ENCODE data around the gene PTPN9.
"Not testable (repeated sequence)": the region's sequence is repeated elsewhere in the genome, so short reads cannot be mapped to it uniquely, and the experiment has no call there.

PTPN9 gene

DNA sequence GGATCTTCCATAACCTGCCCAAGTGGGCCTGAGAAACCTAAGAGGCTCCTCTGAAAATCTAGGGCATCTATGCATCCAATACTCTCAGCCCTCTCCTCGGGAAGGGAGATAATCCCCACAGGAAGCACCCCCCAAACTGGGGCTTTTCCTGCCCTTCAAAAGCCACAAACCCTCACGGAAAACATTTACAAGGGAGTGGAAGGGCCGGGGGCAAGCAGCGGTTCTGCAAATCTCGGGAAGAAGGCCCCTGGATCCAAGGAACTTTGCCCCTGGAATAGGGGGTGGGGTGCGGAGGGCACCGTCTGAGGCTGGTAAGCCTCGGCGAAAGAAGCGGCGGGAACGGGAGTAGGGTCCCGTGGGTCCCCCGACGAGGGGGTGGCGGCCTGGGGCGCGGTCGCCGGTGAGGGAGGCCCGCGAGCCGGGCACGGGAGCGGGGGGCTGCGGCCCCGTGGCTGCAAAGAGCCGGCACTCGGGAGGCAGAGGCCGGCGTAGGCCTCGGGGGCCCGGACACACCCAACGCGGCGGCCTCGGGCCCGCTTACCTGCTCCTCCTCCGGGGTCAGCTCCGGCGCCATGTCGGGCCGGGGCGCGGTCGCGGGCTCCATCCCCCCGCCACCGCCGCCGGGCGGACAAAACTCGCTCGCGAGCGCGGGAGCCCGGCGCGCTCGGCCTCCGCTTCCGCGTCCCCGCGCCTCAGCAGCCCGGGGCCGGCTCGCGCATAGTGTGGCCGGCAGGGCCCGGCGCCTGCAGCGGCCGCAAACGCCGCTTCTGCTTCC is 755 bp downstream of the PTPN9 start:
- no peak for TF ChIP-seq POLR2A (IDR thresholded peaks at IDR 0.05; ENCODE audit: low read depth, low read length)
- peak; percentile 20; the same call in 1 of the 2 replicates for TF ChIP-seq POLR2AphosphoS5 (IDR thresholded peaks at IDR 0.05; ENCODE audit: low read depth, low read length)
- TF ChIP-seq TAF1 (IDR thresholded peaks at IDR 0.05; ENCODE audit: borderline replicate concordance, low read depth, low read length): no peak
- peak; percentile 41 for DNase-seq (ENCODE audit: insufficient read length)
- FAIRE-seq: no peak

- DNase-seq (ENCODE audit: insufficient read length) (no peak), FAIRE-seq (no peak)
- no peak for TF ChIP-seq TAF1 (IDR thresholded peaks at IDR 0.05; ENCODE audit: borderline replicate concordance, low read depth, low read length)
- TF ChIP-seq POLR2AphosphoS5 (IDR thresholded peaks at IDR 0.05; ENCODE audit: low read depth, low read length): no peak
- TF ChIP-seq POLR2A (IDR thresholded peaks at IDR 0.05; ENCODE audit: low read depth, low read length): no peak
These were observed 1.5 kb downstream of the PTPN9 start for GRCh38 chr15:75577401-75578172.

- FAIRE-seq (no peak), DNase-seq (ENCODE audit: insufficient read length) (no peak)
- TF ChIP-seq POLR2A (IDR thresholded peaks at IDR 0.05; ENCODE audit: low read depth, low read length) (no peak), POLR2AphosphoS5 (IDR thresholded peaks at IDR 0.05; ENCODE audit: low read depth, low read length) (no peak), TAF1 (IDR thresholded peaks at IDR 0.05; ENCODE audit: borderline replicate concordance, low read depth, low read length) (no peak)
These were observed 5.3 kb downstream of the PTPN9 start for GRCh38 chr15:75573648-75574384.

GRCh38 chr15:75570126-75570845 is 8.8 kb downstream of the PTPN9 start:
- no peak for FAIRE-seq
- DNase-seq (ENCODE audit: insufficient read length): no peak
- no peak for TF ChIP-seq POLR2A (IDR thresholded peaks at IDR 0.05; ENCODE audit: low read depth, low read length)
- no peak for TF ChIP-seq POLR2AphosphoS5 (IDR thresholded peaks at IDR 0.05; ENCODE audit: low read depth, low read length)
- TF ChIP-seq TAF1 (IDR thresholded peaks at IDR 0.05; ENCODE audit: borderline replicate concordance, low read depth, low read length): no peak

DNA sequence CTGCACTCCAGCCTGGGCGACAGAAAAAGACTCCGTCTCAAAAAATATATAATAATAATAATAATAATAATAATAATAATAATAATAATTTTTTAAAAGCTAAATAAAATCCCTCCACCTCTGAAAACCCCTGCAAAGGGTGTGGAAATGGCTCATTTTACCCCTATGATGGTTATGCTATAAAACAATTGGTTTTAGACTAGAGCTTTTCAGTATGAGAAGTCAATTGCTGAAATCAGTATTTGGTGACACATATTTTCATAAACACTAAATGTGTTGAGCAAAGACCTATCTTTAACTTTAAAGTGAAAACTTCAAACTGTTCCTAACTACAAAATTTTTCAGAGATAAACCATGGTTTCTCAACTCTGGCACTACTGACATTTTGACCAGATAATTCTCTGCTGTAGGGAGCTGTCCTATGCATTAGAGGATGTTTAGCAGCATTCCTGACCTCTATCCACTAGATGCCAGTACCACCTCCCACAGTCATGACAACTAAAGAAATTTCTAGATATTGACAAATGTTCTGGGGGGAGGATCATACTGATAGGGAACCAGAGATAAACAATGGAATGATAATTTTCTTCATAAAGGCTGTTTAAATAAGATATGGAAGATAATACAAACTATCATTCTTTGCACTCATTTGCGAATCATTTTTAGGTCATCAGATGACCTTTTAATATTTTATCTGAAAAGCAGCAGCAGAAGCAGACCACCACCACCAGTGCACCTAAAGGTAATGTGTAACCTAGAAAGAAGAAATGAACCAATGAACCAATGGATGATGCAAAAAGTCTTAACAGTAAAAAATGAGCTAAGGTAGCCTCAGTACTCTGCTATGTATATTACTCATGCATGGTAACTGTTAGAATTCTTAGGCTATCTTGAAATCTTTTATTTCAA is 13.8 kb downstream of the PTPN9 start:
- TF ChIP-seq POLR2A (IDR thresholded peaks at IDR 0.05; ENCODE audit: low read depth, low read length): no peak
- DNase-seq (ENCODE audit: insufficient read length) (no peak), FAIRE-seq (no peak)

- FAIRE-seq: no peak
- DNase-seq (ENCODE audit: insufficient read length): no peak
- TF ChIP-seq POLR2AphosphoS5 (IDR thresholded peaks at IDR 0.05; ENCODE audit: low read depth, low read length) (no peak), TAF1 (IDR thresholded peaks at IDR 0.05; ENCODE audit: borderline replicate concordance, low read depth, low read length) (no peak), POLR2A (IDR thresholded peaks at IDR 0.05; ENCODE audit: low read depth, low read length) (no peak)
These were observed 17.2 kb downstream of the PTPN9 start for GRCh38 chr15:75561888-75562287.

GRCh38 chr15:75559360-75559759 is 19.8 kb downstream of the PTPN9 start:
- not testable (repeated sequence) for FAIRE-seq; DNase-seq (ENCODE audit: insufficient read length)

- DNase-seq (ENCODE audit: insufficient read length); FAIRE-seq: not testable (repeated sequence)
These were observed 20.2 kb downstream of the PTPN9 start for GRCh38 chr15:75558955-75559354.

GRCh38 chr15:75554717-75555116 is 24.4 kb downstream of the PTPN9 start:
- DNase-seq (ENCODE audit: insufficient read length) (no peak), FAIRE-seq (no peak)
- no peak for TF ChIP-seq POLR2A (IDR thresholded peaks at IDR 0.05; ENCODE audit: low read depth, low read length)
- TF ChIP-seq TAF1 (IDR thresholded peaks at IDR 0.05; ENCODE audit: borderline replicate concordance, low read depth, low read length): no peak
- TF ChIP-seq POLR2AphosphoS5 (IDR thresholded peaks at IDR 0.05; ENCODE audit: low read depth, low read length): no peak

GRCh38 chr15:75553659-75554058 is 25.5 kb downstream of the PTPN9 start:
- DNase-seq (ENCODE audit: insufficient read length): no peak
- TF ChIP-seq POLR2A (IDR thresholded peaks at IDR 0.05; ENCODE audit: low read depth, low read length) (no peak), POLR2AphosphoS5 (IDR thresholded peaks at IDR 0.05; ENCODE audit: low read depth, low read length) (no peak), TAF1 (IDR thresholded peaks at IDR 0.05; ENCODE audit: borderline replicate concordance, low read depth, low read length) (no peak)
- no peak for FAIRE-seq

DNA sequence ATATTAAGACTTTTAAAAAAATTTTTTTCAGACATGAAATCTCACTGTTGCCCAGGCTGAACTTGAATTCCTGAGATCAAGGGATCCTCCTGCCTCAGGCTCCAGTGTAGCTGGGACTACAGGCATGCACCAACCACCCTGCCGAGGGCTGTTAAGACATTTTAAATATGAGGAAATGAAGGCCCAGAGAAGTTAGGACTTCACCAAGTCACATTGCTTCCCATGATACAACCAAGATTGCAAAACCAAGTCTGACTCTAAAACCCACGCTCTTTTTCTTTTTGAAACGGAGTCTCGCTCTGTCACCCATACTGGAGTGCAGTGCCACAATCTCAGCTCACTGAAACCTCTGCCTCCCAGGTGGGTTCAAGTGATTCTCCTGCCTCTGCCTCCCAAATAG is 28.0 kb downstream of the PTPN9 start:
- TF ChIP-seq TAF1 (IDR thresholded peaks at IDR 0.05; ENCODE audit: borderline replicate concordance, low read depth, low read length): no peak
- no peak for TF ChIP-seq POLR2AphosphoS5 (IDR thresholded peaks at IDR 0.05; ENCODE audit: low read depth, low read length)
- TF ChIP-seq POLR2A (IDR thresholded peaks at IDR 0.05; ENCODE audit: low read depth, low read length): no peak
- FAIRE-seq: no peak
- no peak for DNase-seq (ENCODE audit: insufficient read length)
